Muscle layer of colon (tissue), 2 donors: ENCODE measurements around the gene DLAT.
"Not testable (repeated sequence)": the region's sequence is repeated elsewhere in the genome, so short reads cannot be mapped to it uniquely, and the experiment has no call there.

Experiments
- H3K27ac ChIP-seq: one replicate; pipeline ENCODE4 v1.7.0; 2013; ENCODE audit warnings: low read depth, mild to moderate bottlenecking, low read length, moderate library complexity
- H3K27me3 ChIP-seq, 2 donors: one replicate each; pipeline ENCODE4 v1.7.0; 2013; ENCODE audit warnings: low read length in 2 of 2, mild to moderate bottlenecking in 2 of 2; ENCODE audit not compliant: insufficient read depth in 2 of 2, control insufficient read depth in 1 of 2
- H3K36me3 ChIP-seq: one replicate; pipeline ENCODE4 v1.7.0; 2013; ENCODE audit warnings: mild to moderate bottlenecking, low read length; ENCODE audit not compliant: insufficient read depth
- H3K4me1 ChIP-seq: one replicate; pipeline ENCODE4 v1.7.0; 2013; ENCODE audit warnings: mild to moderate bottlenecking, low read length; ENCODE audit not compliant: insufficient read depth
- H3K4me3 ChIP-seq, 2 donors: one replicate each; pipeline ENCODE4 v1.7.0; 2013; ENCODE audit warnings: low read length in 2 of 2, low read depth in 1 of 2, mild to moderate bottlenecking in 1 of 2, moderate library complexity in 1 of 2
- H3K9ac ChIP-seq: one replicate; pipeline ENCODE4 v1.7.0; 2013; ENCODE audit warnings: low read length
- H3K9me3 ChIP-seq: one replicate; pipeline ENCODE4 v1.7.0; 2013; ENCODE audit warnings: mild to moderate bottlenecking, low read length
- donor health status: abdominal sarcoma.
- donor health status: Adenocarcinoma of cecum.

The DLAT gene

GRCh38 chr11:112026784-112027410 is 1.7 kb downstream of the DLAT start:
- H3K4me1 ChIP-seq, H3K27ac ChIP-seq, H3K9ac ChIP-seq, H3K4me3 ChIP-seq, H3K9me3 ChIP-seq, H3K27me3 ChIP-seq: not testable (repeated sequence)
- peaks cover 24% of the 10 kb centered on the region for H3K36me3 ChIP-seq

- no peaks in the 10 kb centered on the region for H3K9me3 ChIP-seq
- H3K36me3 ChIP-seq, result peaks cover 33% of the 10 kb centered on the region
- no peak overlapping the region for H3K4me3 ChIP-seq
- H3K4me1 ChIP-seq, result no peaks in the 10 kb centered on the region
- H3K9ac ChIP-seq, result no peak overlapping the region
- H3K27ac ChIP-seq, result no peak overlapping the region
- H3K27me3 ChIP-seq, result no peaks in the 10 kb centered on the region
Measured at GRCh38 chr11:112029460-112029859, 4.3 kb downstream of the DLAT start.

GRCh38 chr11:112033902-112034301 is 8.7 kb downstream of the DLAT start:
- Histone ChIP-seq H3K27me3 (no peaks in the 10 kb centered on the region), H3K27ac (no peak overlapping the region), H3K9me3 (no peaks in the 10 kb centered on the region), H3K4me3 (no peak overlapping the region), H3K4me1 (no peaks in the 10 kb centered on the region), H3K9ac (no peak overlapping the region), H3K36me3 (peaks cover 46% of the 10 kb centered on the region)

GRCh38 chr11:112037527-112037926 is 12.3 kb downstream of the DLAT start:
- peaks cover 32% of the 10 kb centered on the region for H3K36me3 ChIP-seq
- H3K9ac ChIP-seq, result no peak overlapping the region
- no peak overlapping the region for H3K4me3 ChIP-seq
- H3K27ac ChIP-seq, result no peak overlapping the region
- H3K4me1 ChIP-seq, result no peaks in the 10 kb centered on the region
- H3K27me3 ChIP-seq, result no peaks in the 10 kb centered on the region
- no peaks in the 10 kb centered on the region for H3K9me3 ChIP-seq

- Histone ChIP-seq H3K9ac (no peak overlapping the region), H3K4me1 (no peaks in the 10 kb centered on the region), H3K36me3 (peaks cover 29% of the 10 kb centered on the region), H3K27ac (no peak overlapping the region), H3K4me3 (no peak overlapping the region), H3K9me3 (no peaks in the 10 kb centered on the region), H3K27me3 (no peaks in the 10 kb centered on the region)
Measured at GRCh38 chr11:112042161-112042960, 17.2 kb downstream of the DLAT start.

- H3K9ac ChIP-seq, result no peak overlapping the region
- H3K4me3 ChIP-seq, result no peak overlapping the region
- H3K36me3 ChIP-seq, result peaks cover 24% of the 10 kb centered on the region
- no peaks in the 10 kb centered on the region for H3K9me3 ChIP-seq
- no peaks in the 10 kb centered on the region for H3K4me1 ChIP-seq
- H3K27ac ChIP-seq, result no peak overlapping the region
- no peaks in the 10 kb centered on the region for H3K27me3 ChIP-seq
Measured at GRCh38 chr11:112042961-112043304, 17.7 kb downstream of the DLAT start.

GRCh38 chr11:112044961-112045360 is 19.8 kb downstream of the DLAT start:
- Histone ChIP-seq H3K9ac (no peak overlapping the region), H3K36me3 (peaks cover 25% of the 10 kb centered on the region), H3K27ac (no peak overlapping the region), H3K9me3 (no peaks in the 10 kb centered on the region), H3K27me3 (no peaks in the 10 kb centered on the region), H3K4me1 (no peaks in the 10 kb centered on the region), H3K4me3 (no peak overlapping the region)

GRCh38 chr11:112046647-112047046 is 21.4 kb downstream of the DLAT start:
- H3K9me3 ChIP-seq, H3K4me1 ChIP-seq, H3K27ac ChIP-seq, H3K27me3 ChIP-seq, H3K4me3 ChIP-seq, H3K9ac ChIP-seq: not testable (repeated sequence)
- peaks cover 36% of the 10 kb centered on the region for H3K36me3 ChIP-seq

- H3K4me1 ChIP-seq, H3K9ac ChIP-seq, H3K4me3 ChIP-seq, H3K27me3 ChIP-seq, H3K27ac ChIP-seq, H3K9me3 ChIP-seq: not testable (repeated sequence)
- peaks cover 42% of the 10 kb centered on the region for H3K36me3 ChIP-seq
Measured at GRCh38 chr11:112048256-112048655, 23.0 kb downstream of the DLAT start.

- peaks cover 42% of the 10 kb centered on the region for H3K36me3 ChIP-seq
- no peak overlapping the region for H3K27ac ChIP-seq
- H3K9ac ChIP-seq, result no peak overlapping the region
- H3K9me3 ChIP-seq, result no peaks in the 10 kb centered on the region
- no peaks in the 10 kb centered on the region for H3K27me3 ChIP-seq
- H3K4me1 ChIP-seq, result no peaks in the 10 kb centered on the region
- no peak overlapping the region for H3K4me3 ChIP-seq
Measured at GRCh38 chr11:112049777-112050176, 24.6 kb downstream of the DLAT start.

GRCh38 chr11:112050721-112051120 is 25.5 kb downstream of the DLAT start:
- Histone ChIP-seq H3K4me3 (no peak overlapping the region), H3K27me3 (no peaks in the 10 kb centered on the region), H3K9me3 (no peaks in the 10 kb centered on the region), H3K4me1 (no peaks in the 10 kb centered on the region), H3K36me3 (peaks cover 38% of the 10 kb centered on the region), H3K9ac (no peak overlapping the region), H3K27ac (no peak overlapping the region)

GRCh38 chr11:112051768-112052167 is 26.6 kb downstream of the DLAT start:
- H3K9me3 ChIP-seq, result no peaks in the 10 kb centered on the region
- H3K9ac ChIP-seq, result no peak overlapping the region
- H3K4me1 ChIP-seq, result no peaks in the 10 kb centered on the region
- H3K36me3 ChIP-seq, result peaks cover 41% of the 10 kb centered on the region
- no peak overlapping the region for H3K4me3 ChIP-seq
- no peaks in the 10 kb centered on the region for H3K27me3 ChIP-seq
- no peak overlapping the region for H3K27ac ChIP-seq
